Measurements from ENCODE around the gene SPDYC.

GRCh38 chr11:65163684-65164083 lies 6.3 kb upstream of the SPDYC start:
- TF ChIP-seq CTCF (IDR thresholded peaks at IDR 0.05; ENCODE audit: low read length) (no peak), EZH2 (IDR thresholded peaks at IDR 0.05; ENCODE audit: borderline replicate concordance, low read length) (no peak)

Data from OCI-LY1 (cell line).